ENCODE data around the gene MINDY4. TPM values are rescaled to one million over a fixed set of nuclear protein-coding genes. Genes with fewer than 3 reads are reported as not detected.

Gene MINDY4
- total RNA-seq, 1 donor from 2014 or later = 2.8 TPM

- intact Hi-C loops (cut with DNase I) = no loop called here
- DNase-seq = no peak
Measured at GRCh38 chr7:30912986-30913811, 142.0 kb downstream of the MINDY4 start.

GRCh38 chr7:30913821-30914515 is 142.8 kb downstream of the MINDY4 start:
- DNase-seq (no peak), ATAC-seq (ENCODE audit: poor library complexity) (no peak)
- intact Hi-C loops (cut with DNase I) = no loop called here

More at GRCh38 chr7:30912986-30913811, 142.0 kb downstream of the MINDY4 start:
- no peak for ATAC-seq (ENCODE audit: poor library complexity)

- ATAC-seq (ENCODE audit: poor library complexity) = no peak
- intact Hi-C loops (cut with DNase I) = no loop called here
Measured at GRCh38 chr7:30914596-30914995, 143.4 kb downstream of the MINDY4 start.

DNA sequence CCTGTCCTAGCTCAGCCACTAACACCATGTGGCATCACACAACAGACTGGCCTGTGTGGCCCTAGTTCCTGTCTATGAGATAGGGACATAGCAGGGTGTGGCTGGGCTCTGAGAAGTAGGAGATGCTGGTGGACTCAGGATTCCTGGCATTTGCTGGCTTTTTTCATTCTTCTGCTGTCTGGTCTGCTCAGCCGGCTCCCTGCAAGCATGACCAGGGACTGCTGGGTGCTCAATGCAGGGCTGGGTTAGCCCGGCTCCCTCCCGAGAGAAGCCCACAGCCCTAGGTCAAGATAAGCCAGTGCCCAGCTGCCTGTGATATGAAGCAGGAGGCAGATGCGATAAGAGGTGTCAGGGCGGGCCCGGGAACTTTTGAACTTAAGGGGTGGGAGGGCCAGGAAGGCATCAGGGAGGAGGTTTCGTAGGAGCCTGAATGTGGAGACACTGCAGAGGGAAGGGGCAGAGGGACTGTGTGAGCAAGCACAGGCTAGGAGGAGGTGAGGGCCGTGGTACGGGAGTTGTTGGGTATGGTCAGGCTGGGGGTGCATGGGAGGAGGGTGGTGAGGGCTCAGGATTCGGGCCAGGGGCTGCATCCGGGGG is 143.9 kb downstream of the MINDY4 start:
- intact Hi-C loops (cut with DNase I) = no loop called here
- no peak for DNase-seq

More at GRCh38 chr7:30914596-30914995, 143.4 kb downstream of the MINDY4 start:
- no peak for DNase-seq

GRCh38 chr7:30915751-30916150 is 144.5 kb downstream of the MINDY4 start:
- no peak for ATAC-seq (ENCODE audit: poor library complexity)
- intact Hi-C loops (cut with DNase I) = no loop called here
- DNase-seq = peak; percentile 29

More for the DNA sequence above, 143.9 kb downstream of the MINDY4 start:
- ATAC-seq (ENCODE audit: poor library complexity) = peak; percentile 29

- intact Hi-C loops (cut with DNase I) = no loop called here
- no peak for DNase-seq
Measured at GRCh38 chr7:30916255-30916654, 145.0 kb downstream of the MINDY4 start.

GRCh38 chr7:30916767-30917166 is 145.6 kb downstream of the MINDY4 start:
- DNase-seq = peak; percentile 22
- intact Hi-C loops (cut with DNase I) = no loop called here

More at GRCh38 chr7:30916255-30916654, 145.0 kb downstream of the MINDY4 start:
- ATAC-seq (ENCODE audit: poor library complexity) = no peak

GRCh38 chr7:30917216-30917893 is 146.1 kb downstream of the MINDY4 start:
- intact Hi-C loops (cut with DNase I) = no loop called here
- peak; percentile 9 for DNase-seq

More at GRCh38 chr7:30916767-30917166, 145.6 kb downstream of the MINDY4 start:
- ATAC-seq (ENCODE audit: poor library complexity) = no peak

GRCh38 chr7:30918676-30919075 is 147.5 kb downstream of the MINDY4 start:
- DNase-seq (peak; percentile 38), ATAC-seq (ENCODE audit: poor library complexity) (no peak)
- intact Hi-C loops (cut with DNase I) = no loop called here

More at GRCh38 chr7:30917216-30917893, 146.1 kb downstream of the MINDY4 start:
- no peak for ATAC-seq (ENCODE audit: poor library complexity)

DNA sequence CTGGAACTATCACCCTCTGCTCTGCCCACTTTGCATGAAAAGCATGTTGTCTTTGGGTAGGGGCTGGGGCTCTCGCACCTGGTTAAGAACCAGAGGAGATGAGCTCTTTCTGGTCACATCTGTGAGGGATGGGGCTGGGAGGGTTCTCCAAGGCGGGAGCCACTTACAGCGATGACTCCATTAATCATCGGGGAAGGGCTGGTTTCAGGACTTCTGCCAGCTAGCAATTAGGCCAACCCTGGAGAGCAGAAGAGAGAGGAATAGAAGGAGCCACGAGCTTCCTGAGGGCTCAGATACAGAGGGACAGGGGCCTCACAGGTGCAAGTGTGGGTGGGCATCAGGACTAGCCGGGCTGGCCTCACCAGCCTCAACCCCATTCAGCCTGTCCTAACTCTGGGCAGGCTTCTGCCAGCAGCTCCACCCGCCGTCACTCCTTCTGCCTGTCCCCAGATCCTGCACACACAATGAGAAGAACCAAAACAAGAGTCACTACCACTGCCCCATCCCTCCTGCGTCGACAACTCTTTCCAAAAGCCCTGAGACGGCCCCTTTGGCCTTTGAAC is 148.9 kb downstream of the MINDY4 start:
- peak; percentile 9 for ATAC-seq (ENCODE audit: poor library complexity)
- peak; percentile 45 for DNase-seq
- intact Hi-C loops (cut with DNase I) = no loop called here

GRCh38 chr7:30920584-30921539 is 149.6 kb downstream of the MINDY4 start:
- ATAC-seq (ENCODE audit: poor library complexity) = peak; percentile 82
- DNase-seq = peak; percentile 80
- intact Hi-C loops (cut with DNase I) = no loop called here

DNA sequence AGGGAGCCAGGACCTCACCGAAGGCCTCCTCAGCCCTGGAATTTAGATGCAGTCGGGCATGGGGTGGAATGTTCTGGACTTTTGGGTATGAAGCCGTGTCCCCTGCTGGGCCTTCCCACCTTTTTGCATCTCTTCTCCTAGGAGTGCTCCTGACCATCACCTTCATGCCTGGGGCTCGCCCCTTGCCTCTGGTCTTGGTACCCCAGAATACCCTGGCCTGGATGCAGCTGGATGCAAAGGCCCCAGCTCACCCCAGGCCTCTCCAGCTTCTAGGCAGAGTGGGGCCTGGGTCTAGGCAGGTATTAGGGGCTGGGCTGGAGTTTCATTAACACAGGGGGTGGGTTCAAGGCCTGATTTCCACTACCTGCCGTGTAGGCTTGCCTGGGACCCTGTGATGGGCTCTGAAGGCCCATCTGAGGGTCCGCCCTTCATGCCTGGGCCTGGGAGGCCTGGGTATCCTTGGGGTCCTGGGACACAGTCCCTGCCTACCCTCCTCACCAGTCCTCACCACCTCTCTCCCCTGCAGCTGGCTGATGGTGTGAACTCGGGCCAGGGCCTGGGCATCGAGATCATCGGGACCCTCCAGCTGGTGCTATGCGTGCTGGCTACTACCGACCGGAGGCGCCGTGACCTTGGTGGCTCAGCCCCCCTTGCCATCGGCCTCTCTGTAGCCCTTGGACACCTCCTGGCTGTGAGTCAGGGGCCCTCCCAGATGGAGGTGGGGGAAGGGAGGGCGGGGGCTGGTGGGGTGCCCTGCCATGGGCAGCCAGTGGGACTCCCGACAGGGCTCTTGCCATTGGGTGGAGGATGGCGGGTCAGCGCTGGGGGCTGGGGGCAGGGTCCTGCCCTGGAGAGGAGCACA is 150.6 kb downstream of the MINDY4 start:
- ATAC-seq (ENCODE audit: poor library complexity) (no peak), DNase-seq (peak; percentile 38)
- intact Hi-C loops (cut with DNase I) = no loop called here

- DNase-seq (peak; percentile 23), ATAC-seq (ENCODE audit: poor library complexity) (no peak)
- intact Hi-C loops (cut with DNase I) = no loop called here
Measured at GRCh38 chr7:30922596-30922995, 151.4 kb downstream of the MINDY4 start.

DNA sequence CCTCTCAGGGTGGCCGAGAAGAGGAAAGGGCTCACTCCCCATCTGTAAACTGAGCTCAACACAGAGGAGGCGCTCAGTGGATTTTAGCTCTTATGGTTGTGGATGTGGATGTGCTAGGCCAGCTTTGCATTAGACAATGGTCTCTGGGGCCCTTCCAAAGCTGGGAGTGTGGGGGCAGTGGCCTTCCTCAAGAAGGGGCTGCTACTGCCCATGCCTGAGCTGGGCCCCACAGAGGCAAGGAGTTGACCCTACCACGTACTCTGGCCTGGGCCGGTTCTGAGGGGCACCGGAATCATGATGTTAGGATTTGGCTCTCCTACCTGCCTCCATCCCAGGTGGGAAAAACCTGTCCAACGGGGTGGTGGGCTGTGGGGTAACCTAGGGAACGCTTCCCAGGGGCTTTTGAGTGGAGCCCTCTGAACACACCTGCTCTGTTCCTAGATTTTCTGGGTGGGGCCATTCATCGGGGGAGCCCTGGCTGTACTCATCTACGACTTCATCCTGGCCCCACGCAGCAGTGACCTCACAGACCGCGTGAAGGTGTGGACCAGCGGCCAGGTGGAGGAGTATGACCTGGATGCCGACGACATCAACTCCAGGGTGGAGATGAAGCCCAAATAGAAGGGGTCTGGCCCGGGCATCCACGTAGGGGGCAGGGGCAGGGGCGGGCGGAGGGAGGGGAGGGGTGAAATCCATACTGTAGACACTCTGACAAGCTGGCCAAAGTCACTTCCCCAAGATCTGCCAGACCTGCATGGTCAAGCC is 152.0 kb downstream of the MINDY4 start:
- peak; percentile 37 for DNase-seq
- intact Hi-C loops (cut with DNase I) = no loop called here
- no peak for ATAC-seq (ENCODE audit: poor library complexity)

- DNase-seq (peak; percentile 29), ATAC-seq (ENCODE audit: poor library complexity) (no peak)
- intact Hi-C loops (cut with DNase I) = no loop called here
Measured at GRCh38 chr7:30923774-30924413, 152.7 kb downstream of the MINDY4 start.
